ENCODE data around the gene POU6F2.

The POU6F2 gene

DNA sequence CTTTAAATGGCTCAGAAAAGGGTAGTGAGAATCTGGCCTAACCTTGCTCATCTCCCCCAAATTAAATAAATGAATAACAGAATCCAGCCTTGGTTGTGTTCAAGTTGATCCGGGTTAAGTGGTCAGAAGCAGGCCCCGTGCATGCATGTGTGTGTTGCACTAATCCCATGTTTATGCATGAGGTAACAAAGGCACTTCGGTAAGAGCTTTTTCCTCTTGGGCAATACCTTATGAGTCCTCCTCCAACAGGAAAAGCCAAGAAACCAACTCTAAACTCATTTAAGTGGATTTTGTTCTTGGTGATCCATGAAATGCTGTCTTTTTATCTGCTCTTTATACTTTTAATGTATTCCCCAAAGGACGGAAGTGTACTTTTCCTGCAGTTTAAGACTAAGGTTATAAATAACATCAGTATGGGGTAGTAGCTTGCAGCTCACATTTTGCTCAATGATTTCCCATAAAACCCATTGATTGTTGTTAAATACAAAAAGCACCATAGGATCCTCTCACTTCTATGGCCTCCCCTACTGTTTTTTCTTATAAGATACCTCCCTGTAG, 483.6 kb downstream of the POU6F2 start:
- DNase-seq, result no peak

DNA sequence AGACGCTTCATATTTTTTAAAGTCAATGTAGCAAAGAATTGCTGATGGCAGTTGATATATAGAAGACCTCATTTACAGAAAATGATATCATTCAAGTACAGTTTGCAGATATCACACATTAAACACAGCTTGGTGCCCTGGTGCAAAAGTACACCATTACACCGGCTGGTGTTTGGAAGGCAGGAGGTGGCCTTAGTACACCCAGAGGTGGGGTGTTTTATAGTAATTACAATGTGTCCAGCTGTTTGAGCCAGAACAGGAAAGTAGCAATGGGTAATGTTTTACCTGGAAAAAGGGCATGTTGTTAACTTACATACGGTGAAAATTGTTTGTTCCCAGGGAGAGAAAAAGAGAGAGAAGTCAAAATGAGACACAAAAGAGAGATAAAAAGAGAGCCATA, 485.5 kb downstream of the POU6F2 start:
- no peak for DNase-seq

DNA sequence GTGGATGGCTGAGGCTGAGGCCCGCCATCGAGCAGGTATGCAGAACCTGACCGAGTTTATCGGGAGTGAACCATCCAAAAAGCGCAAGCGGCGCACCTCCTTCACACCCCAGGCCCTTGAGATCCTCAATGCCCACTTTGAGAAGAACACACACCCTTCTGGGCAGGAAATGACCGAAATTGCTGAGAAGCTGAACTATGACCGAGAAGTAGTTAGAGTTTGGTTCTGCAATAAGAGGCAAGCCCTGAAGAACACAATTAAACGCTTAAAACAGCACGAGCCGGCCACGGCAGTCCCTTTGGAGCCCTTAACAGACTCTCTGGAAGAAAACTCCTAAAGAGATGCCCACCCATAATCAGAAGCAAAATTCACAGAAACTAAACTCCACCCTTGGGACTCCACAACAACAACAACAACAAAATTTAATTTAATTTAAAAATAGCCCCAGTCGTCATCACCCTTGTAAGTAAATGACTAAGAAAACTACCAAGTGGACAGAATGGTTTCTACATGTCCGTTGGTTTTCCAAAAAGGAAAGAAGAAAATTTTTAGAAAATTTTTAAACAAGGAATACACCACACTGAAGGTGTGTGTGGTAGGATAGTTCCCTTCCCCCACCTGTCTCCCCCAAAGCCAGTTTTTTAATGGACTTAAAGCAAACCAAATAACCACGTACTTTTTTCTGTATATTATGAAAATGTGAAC, 486.8 kb downstream of the POU6F2 start:
- no peak for DNase-seq

DNA sequence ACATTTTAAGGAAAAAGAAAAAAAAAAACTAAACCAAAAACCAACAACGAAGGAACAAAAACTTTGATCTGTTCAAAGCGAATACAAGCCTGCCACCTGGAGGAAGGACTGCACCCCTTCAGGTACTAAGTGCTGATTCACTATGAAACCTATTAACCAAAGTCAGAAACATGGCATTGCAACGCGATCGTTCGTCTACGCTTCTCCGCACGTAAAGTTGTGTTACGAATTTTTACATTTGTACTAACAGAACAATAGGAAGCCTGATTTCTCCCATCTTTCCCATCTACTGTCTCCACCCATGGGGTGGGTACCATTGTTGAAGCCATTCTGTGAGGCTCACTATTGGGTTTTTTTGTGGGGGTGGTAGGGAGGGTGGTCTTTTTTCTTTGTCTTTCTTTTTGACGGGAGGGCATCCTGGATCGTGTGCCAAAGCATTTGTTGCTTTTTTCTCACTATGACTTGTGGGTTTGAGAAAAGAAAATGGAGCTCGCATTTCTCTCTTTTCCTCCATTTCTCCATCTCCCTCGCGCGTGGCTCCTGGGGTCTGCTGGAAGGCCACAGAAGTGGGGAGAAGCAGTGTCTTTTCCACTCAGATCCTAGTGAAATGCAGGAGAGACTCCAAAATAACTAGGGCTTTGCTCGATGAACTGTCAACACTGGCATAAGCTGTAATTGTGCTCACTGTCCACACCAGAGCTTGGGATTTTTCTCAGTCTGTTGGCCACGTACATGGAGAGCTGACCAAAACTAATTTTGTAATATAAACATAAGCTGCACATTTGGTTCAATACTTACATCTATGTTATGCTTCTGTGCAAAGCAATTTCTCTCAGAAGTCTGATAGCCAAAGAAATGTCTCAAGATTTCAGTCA, 487.6 kb downstream of the POU6F2 start:
- peak; percentile 55 for DNase-seq

DNA sequence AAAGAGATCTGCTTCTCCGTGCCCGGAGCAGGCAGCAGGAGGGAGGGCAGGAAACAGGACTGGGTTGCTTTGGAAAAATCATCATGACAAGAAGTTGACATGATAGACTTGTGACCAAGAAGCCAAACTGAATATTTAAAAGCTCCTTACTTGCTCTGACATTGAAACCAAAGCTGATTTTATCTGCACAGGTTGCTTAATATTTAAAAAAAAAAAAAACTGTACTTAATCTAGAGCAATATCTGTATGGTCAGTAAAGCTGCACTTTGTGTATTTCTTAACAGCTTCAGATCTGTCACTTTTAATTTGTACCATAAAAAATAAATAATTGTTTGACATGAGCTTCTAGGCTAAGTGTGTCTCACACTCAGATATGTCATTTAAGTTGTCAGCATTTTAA, 490.6 kb downstream of the POU6F2 start:
- DNase-seq, result no peak

DNA sequence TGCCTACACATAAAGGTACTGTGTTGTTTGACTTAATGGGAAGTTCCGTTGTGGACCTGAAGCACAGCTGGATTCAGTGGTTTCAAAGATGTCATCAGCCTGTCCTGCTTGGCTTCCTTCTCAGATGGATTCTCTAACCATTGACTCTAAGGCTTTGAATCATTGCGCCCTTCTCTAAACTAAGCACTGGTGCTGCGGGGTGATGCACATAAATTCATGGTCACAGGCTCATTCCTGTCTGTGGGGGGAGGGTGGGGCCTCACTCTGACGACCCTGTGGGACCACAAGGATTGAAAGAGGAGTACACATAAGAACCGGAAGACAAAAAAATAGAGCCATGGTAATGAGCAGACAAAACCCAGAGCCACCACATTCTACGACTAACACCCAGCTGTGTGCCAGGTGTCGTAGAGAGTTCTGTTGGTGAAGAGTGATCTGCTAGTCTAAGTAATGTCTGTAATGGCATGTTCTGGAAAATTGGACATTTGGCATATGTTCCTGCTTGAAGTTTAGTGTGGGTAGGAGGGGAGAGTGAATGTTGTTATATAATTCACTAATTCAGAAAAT, 491.2 kb downstream of the POU6F2 start:
- no peak for DNase-seq

DNA sequence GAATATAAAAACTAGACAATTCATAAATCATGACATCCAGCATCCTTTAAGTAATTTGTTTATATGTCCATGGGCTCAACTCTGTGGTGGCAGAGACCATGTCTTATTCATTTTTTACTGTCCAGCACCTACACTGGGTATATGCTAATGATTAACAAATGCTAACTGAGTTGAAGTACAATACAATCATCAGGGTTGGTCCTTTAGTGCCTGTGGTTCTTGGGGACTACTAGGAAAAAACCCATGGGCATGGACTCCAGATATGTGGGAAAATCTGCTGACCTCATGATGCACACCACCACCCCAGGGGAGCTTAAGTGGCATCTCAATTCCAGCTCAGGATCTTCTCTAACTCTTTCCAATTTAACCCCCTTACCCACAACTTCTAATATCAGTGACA, 503.2 kb downstream of the POU6F2 start:
- no peak for DNase-seq

DNA sequence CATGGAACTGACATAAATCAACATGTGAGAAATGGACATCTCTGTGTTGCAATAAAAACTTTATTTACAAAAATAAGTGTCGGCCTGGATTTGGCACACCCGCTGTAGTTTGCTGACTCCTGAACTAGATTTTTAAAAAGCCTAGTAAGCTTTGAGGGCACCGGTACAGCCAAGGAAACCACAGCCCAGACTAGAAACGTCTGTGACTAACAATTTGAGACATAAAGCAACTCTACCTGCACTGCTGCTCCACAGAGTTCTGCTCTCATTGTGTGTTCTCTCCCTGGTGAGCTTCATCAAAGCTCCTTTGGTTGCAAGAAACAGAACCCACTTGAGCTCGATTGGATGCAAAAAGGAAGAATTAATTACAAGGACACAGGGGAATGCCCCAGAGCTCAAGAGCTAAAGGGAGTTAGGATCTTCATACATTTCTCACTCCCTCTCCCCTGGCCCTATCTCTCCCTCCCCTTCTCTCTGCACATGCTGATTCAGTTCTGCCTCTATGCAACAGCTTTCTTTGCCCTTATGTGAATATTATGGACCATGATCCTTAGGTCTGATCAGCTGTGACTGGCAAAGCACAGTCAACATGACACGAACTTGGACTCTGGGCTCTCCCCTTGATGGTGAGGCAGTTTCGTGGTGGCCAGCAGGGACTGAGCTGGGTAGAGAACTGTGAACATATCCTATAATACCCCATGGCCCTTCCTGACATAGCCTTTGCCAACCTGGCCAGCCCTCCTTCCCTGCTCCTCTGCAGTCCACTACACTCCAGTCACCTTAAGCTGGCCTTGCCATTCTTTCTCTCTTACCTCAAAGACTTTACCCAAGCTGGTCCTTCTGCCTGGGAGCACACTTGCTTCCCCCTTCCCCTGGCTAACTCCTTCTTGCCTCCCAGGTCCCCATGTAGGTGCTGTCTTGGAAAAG, 511.0 kb downstream of the POU6F2 start:
- DNase-seq, result no peak

DNA sequence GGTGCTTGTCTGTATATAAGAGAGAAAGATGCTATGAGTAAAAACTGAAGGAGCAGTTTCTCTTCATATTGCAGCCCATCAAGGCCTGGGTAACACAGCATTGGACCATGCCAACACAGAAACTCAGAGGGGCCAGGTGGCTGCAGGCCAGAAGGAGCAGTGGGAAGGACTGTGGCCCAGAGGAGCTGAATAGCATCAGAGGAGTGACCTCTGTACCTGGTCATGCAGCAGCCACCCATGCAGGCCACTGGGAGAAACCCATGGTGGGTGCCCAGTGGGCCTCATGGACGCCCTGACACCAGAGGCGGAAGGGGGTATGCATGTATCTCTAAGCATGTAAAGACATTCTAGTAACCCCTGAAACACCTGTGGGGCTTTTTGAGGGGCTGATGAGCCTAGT, 512.6 kb downstream of the POU6F2 start:
- DNase-seq, result no peak

DNA sequence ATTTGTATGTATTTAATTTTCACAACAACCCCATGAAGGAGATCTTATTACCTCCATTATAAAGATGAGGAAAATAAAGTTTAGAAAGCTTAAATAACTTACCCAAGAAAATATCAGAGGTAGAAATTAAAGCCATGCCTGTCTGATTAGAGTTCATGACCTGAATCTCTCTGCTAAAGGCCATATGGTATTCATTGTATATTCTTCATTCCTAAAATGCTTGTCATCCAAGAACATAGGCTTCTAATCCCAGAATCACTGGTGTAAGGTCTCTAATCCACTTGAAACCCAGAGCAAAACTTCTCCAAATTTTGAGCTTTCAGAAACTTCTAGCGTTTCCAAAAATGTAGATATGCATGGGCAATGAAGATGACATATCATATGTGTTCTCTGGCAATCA, 516.2 kb downstream of the POU6F2 start:
- no peak for DNase-seq

DNA sequence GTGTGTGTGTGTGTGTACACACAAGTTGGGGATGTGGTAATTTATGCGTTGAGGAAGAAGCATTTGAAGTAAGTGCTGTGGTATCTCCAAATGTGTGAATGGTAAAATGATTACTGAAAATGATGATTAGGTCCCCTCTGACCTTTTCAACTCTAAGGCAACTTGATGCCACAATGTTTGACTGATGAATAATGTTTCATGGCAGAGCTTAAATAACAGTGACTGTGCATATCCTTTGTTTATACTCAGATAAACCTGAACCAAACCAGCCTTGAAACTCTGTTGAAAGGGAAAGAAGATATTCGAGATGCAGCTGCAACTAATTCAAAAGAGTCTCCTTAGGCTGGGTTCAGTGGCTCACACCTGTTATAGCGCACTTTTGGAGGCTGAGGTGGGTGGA, 523.6 kb downstream of the POU6F2 start:
- DNase-seq, result no peak

DNA sequence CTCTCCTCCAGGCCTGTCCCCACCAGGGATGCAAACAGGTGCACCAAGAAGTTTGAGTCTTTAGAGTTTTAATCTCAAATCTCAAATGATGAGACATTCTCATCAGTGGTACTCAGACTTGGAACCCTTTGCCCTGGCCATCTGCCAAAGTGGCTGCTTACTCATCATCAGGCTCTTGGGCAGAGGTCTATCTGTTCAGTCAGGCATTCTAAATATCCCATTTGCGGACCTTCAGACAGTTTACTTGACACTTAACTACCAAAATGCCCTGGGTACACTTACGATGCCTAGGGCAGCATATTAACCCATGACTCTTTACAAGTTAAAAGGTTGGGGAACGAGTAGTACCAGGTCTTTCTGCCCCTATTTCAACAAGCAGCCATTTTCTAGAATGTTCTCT, 527.3 kb downstream of the POU6F2 start:
- no peak for DNase-seq

DNA sequence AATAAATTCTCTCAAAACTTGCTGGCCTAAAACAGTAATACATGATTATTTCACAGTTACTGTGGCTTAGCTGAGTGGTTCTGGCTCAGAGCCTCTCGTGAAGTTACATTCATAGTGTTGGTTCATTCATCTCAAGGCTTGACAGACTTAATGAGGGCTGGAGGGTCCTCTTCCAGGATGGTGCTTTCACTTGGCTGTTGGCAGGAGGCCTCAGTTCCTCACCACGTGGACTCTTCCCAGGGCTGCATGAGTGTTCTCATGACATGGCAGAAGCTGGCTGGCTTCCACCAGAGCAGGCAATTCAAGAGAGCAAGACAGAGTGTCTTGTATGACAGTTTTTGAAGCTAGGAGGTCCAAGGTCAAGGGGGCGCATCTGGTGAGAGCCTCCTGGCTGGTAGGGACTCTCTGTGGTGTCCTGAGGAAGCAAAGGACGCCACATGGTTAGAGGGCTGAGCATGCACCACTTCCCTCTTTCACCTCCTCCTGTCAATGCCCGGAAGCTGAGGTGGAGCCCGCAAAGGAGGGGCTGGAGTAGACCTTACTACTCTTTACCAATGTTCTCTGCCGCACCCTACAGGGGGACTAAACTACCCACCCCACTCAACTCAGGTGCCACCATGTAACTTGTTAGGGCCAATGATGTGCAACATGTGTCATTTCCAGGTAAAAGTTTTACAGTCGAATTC, 530.3 kb downstream of the POU6F2 start:
- DNase-seq, result no peak

DNA sequence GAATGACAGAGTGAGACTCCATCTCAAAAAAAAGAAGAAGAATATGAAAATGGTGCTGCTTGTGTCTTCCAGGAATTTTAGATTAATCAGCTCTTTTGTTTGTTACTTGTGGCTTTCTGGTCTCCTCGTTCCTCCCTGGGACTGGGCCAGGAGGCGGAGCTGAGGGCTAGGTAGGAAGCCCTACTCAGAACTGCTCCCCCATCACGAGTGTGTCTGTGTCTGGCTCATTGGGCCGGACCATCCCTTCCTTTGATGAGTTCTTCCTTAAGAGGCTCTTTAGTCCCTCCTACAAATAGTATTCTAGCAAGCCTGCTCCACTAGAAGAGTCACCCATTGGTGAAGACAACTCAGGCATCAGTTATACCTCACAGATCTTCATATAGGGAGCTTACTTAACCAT, 531.7 kb downstream of the POU6F2 start:
- DNase-seq, result no peak

DNA sequence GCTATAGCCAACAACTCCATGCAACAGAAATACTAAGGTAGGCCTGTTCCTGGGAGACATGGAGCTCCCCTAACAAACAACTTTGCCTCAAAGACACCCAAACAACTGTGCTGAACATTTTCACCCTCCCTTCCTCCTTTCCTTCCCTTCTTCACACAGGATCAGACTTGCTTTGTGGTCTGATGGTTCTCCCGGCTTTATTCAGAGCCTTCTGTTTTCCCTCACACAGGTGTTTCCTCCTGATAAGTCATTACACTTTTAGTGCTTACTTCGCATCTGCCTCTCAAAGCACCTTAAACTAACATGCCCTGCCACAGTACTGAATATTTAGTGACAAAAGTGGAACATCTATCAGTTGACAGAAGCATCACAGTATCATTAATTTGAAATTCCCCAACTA, 532.2 kb downstream of the POU6F2 start:
- DNase-seq, result no peak

DNA sequence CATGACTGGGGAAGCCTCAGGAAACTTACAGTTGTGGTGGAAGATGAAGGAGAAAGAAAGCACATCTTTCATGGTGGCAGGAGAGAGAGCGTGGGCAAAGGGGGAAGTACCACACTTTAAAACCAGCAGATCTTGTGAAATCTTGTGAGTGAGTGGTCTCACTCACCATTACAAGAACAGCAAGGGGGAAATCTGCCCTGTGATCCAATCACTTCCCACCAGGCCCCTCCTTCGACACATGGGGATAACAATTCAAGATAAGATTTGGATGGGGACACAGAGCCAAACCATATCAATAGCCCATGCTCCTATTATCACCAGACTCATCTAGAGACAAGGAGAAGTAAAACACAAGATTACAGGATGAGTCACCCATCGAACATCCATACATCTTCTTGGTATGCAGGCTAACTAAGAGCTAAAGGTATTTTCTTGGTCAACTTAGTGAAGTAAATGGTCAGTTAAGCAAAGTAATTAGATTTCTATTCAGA, 533.2 kb downstream of the POU6F2 start:
- DNase-seq, result no peak

DNA sequence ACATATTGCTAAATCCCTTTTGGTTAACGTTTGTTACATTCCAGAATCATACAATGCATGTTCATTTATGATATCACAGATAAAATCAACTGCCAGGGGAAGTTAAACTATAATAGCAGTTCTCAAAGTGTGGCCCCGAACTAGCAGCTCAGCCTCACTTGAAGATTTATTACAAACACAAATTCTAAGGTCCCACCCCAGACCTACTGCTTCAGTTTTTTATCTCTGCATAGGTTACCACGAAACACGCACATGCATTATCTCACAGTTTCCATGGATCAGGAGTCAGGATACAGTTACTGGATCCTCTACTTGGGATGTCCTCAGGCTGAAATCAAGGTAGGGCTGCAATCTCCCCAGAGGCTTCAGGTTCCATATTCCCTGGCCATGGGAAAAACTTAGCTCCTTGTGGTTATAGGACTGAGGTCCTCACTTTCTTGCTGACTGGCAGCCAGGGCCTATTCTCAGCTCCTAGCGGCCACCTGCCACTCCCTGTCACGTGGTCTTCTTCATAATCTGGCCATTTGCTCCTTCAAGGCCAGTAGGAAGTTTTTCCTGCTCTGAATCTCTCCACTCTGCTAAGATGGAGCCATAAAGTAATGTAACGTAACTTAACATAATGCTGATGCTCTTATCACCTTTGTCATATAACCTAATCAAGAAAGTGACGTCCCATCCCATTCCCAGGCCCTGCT, 538.0 kb downstream of the POU6F2 start:
- no peak for DNase-seq

DNA sequence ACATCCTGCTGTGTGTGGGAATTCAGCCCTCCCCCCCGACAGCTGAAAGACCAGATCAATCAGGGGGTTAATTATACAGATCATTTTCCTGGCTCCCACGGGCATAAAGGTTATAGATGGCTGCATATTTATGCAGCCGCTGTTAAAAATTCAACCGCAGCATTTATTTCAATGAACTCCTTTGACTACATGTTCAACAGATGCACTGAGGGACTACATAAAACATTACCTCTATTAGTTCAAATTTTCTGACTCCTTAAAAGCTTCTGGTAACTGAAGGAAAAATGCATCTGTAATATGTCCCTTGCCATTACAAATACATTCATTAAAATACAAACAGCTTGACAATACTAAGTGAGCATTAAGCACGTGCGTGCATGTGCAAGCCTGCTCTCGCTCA, 538.8 kb downstream of the POU6F2 start:
- no peak for DNase-seq

DNA sequence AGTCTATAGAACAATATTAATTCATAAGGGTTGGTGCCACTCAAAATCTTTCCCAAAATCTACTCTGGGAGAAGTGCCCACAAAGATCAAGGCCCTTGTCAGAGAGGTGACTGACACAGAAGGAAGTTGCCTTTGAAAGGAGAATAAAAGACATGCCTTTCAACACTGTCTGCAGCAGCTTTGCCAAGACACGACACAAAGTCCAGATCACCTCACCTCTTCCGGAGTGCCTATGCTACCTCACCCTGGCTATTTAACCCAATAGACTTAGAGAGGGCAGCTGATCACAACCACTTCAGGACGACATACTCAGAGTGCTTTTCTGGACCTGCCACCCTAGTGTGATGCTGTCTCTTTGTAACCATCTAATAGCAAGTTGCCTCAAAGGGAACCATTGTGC, 539.5 kb downstream of the POU6F2 start:
- no peak for DNase-seq

All from COR-L47 (cell line).